Heart right ventricle (tissue), 16 donors: ENCODE data around the gene RANBP6. TPM values are rescaled to one million over a fixed set of nuclear protein-coding genes. Genes with fewer than 3 reads are reported as not detected.
A peak's percentile ranks its signal among the peaks of the same experiment; 100 is the strongest.

ENCODE experiments used
- ATAC-seq, 8 donors: fragments of 200-7000 bp; cut with Tn5 transposase; one replicate each; pipeline ENCODE4 v1.9.1; 2020; ENCODE audit warnings: mild to moderate bottlenecking in 8 of 8, moderate library complexity in 8 of 8, moderate number of reproducible peaks in 1 of 8
- DNase-seq, 2 donors: peaks; one replicate each; pipeline ENCODE4 v3.0.0-alpha.2; 2020
- H3K27ac ChIP-seq, 10 donors: fragments of 200-600 bp; sonication (generic) in 2 of 10; one replicate each; pipeline versions ENCODE4 v1.5.0 to v1.8.0; 2020 to 2022; ENCODE audit warnings: mild to moderate bottlenecking in 3 of 10
- H3K27me3 ChIP-seq, 7 donors: fragments of 200-600 bp; one replicate each; pipeline ENCODE4 v1.8.0; 2021 to 2022; ENCODE audit warnings: mild to moderate bottlenecking in 2 of 7
- H3K36me3 ChIP-seq, 9 donors: fragments of 200-600 bp; sonication (generic) in 1 of 9; one replicate each; pipeline versions ENCODE4 v1.5.0 to v1.8.0; 2020 to 2022; ENCODE audit warnings: mild to moderate bottlenecking in 2 of 9
- H3K4me1 ChIP-seq, 9 donors: fragments of 200-600 bp; sonication (generic) in 1 of 9; one replicate each; pipeline versions ENCODE4 v1.5.0 to v1.8.0; 2020 to 2022; ENCODE audit warnings: mild to moderate bottlenecking in 4 of 9
- H3K4me3 ChIP-seq, 10 donors: fragments of 200-600 bp; sonication (generic) in 2 of 10; one replicate each; pipeline versions ENCODE4 v1.5.0 to v1.8.0; 2020 to 2022; ENCODE audit warnings: mild to moderate bottlenecking in 7 of 10, moderate library complexity in 2 of 10
- H3K9me3 ChIP-seq, 11 donors: fragments of 200-600 bp in 10 of 11; sonication (generic) in 2 of 11; one replicate each; pipeline versions ENCODE4 v1.5.0 to v1.8.0; 2013 to 2022; ENCODE audit warnings: mild to moderate bottlenecking in 2 of 11, control low read depth in 1 of 11, moderate library complexity in 1 of 11
- WGBS, 2 donors: extraction: QIAGEN DNeasy Blood & Tissue Kit; methylation state at CpG; one replicate each; pipeline ENCODE4 v1.1.7; 2013; ENCODE audit warnings: inconsistent platforms in 1 of 2; 5-methylcytosine and 5-hydroxymethylcytosine counted together
- intact Hi-C, 10 donors: fragments of 100-400 bp; cut with DNase I; formaldehyde crosslinking; loops; one replicate each; pipeline versions ENCODE4 v1.11.1 to v1.14.2; 2022
- polyA plus RNA-seq, 2 donors: library from polyadenylated mRNA; stranded (reverse); fragments of 200-250 nt; gene quantifications; one replicate each; pipeline ENCODE4 v1.2.3, GENCODE V29; 2013
- total RNA-seq, 10 donors: library from RNA; stranded (reverse); fragmentation: NEBNext Ultra II Directional in 3 of 10; extraction: Animal tissue kit (Norgen Biotek cat#: 25700) in 3 of 10; gene quantifications; one replicate each; pipeline versions ENCODE4 v1.2.1 to v1.2.4, GENCODE V29; 2021 to 2023
- TF ChIP-seq, protein P1 (sequence below), 9 donors: fragments of 200-600 bp; sonication (generic) in 2 of 9; IDR thresholded peaks; one replicate each; pipeline versions ENCODE4 v1.5.0 to v1.8.0; 2021 to 2022; ENCODE audit warnings: antibody characterized with exemption in 9 of 9, mild to moderate bottlenecking in 5 of 9, moderate library complexity in 1 of 9
- donor health status: Arrhythmogenic right ventricular cardiomyopathy.
- donor health status: ischemic (EF 13 %, LVEDD 7.1; RV severe dilation, severe dysfunction).
- donor health status: healthy with polysubstance abuse.
- donor health status: DM: no; HTN: yes; CAD: no.
- donor health status: DM: no; HTN: no; CAD: no.
- donor health status: ischemic (EF 25% LVEDD 6.9; RV normal size, moderate dysfunction).
- donor health status: ischemic (EF 25% LVEDD 5.7; RV mildly dilated, moderate dysfunction).
- donor health status: healthy.
- donor health status: DM: yes; HTN: yes; CAD: no.
- donor health status: Ischemic cardiomyopathy.
- donor health status: ischemic (EF 35%, LVEDD 5.7; RV mildly dilated, moderate dysfunction).
- donor health status: nonischemic (EF 11% LVEDD 7.7; RV severe dilation, severe dysfunction).
- donor health status: DM: yes; HTN: yes; CAD: no.
- donor health status: PGD.
- donor health status: ischemic (EF 29% LVEDD 5.4; RV normal size, mild dysfunction).
- donor health status: nonischemic (EF 23%, LVEDD 6.1; RV moderate dilation, normal function).

The RANBP6 gene
- total and polyA plus RNA-seq, 12 donors, result 8.7 to 36.2 (median 25.3) TPM

DNA sequence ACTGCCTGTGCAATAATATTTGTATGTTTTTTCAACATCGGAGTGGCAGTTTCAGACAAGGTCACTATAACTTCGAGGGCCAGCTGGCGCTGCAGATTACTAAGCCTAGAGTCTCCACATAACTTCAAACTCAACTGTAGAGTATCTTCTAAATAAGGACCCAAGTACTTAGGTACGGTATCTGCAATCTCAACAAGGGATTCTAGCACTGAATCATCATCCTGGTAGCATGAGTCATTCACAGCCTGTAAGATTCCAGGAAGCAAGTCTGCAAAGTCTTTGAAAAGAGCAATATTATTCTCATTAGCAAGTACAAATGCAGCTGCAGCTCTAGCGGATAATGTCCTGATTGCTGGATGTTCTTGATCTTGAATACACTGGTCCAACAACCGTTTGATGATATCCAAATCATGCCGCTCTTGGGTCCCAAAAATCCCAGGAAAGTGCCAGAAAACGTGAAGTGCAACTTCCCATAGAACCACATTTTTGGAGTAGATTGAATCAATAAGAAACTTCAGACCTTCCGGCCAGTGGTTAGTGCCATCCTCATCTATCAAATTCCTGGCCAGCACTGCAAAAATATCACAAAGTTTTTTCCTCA, 654 bp downstream of the RANBP6 start:
- WGBS, 2 donors, result 16 to 26% methylated on average over 9 of the region's 9 CpGs

GRCh38 chr9:6008169-6008979, 7.0 kb downstream of the RANBP6 start:
- Histone ChIP-seq H3K27me3 (no peaks in the 10 kb centered on the region), H3K4me3 (peak overlapping the region; percentile 68 to 97 (median 84)), H3K36me3 (peaks cover 0 to 41% (median 0%) of the 10 kb centered on the region in 9 donors), H3K27ac (peak overlapping the region; percentile 95 to 99 (median 98)), H3K4me1 (peaks cover 4 to 71% (median 62%) of the 10 kb centered on the region in 9 donors), H3K9me3 (no peaks in the 10 kb centered on the region)
- intact Hi-C loops, result loop anchor here in 1 of 10 donors (10.0 kb wide), 1 partner anchor 54 kb away; no protein-coding TSS in a partner anchor
- ATAC-seq (peak; percentile 91 to 97 (median 94)), DNase-seq (peak; percentile 89 to 98)
- TF ChIP-seq, protein P1, sequence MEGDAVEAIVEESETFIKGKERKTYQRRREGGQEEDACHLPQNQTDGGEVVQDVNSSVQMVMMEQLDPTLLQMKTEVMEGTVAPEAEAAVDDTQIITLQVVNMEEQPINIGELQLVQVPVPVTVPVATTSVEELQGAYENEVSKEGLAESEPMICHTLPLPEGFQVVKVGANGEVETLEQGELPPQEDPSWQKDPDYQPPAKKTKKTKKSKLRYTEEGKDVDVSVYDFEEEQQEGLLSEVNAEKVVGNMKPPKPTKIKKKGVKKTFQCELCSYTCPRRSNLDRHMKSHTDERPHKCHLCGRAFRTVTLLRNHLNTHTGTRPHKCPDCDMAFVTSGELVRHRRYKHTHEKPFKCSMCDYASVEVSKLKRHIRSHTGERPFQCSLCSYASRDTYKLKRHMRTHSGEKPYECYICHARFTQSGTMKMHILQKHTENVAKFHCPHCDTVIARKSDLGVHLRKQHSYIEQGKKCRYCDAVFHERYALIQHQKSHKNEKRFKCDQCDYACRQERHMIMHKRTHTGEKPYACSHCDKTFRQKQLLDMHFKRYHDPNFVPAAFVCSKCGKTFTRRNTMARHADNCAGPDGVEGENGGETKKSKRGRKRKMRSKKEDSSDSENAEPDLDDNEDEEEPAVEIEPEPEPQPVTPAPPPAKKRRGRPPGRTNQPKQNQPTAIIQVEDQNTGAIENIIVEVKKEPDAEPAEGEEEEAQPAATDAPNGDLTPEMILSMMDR (IDR thresholded peaks at IDR 0.05), result no peak
- 1% methylated on average over 30 to 39 of the region's 40 CpGs for WGBS, 2 donors

More for the DNA sequence above, 654 bp downstream of the RANBP6 start:
- Histone ChIP-seq H3K9me3 (no peaks in the 10 kb centered on the region), H3K36me3 (peaks cover 0 to 44% (median 0%) of the 10 kb centered on the region in 9 donors), H3K27me3 (no peaks in the 10 kb centered on the region), H3K4me3 (peak overlapping the region; percentile 61 to 91 (median 73)), H3K27ac (peak overlapping the region in 9 of 10 donors; percentile 77 to 94 (median 82)), H3K4me1 (peaks cover 0 to 50% (median 42%) of the 10 kb centered on the region in 9 donors)
- intact Hi-C loops, result loop anchor here in 1 of 10 donors (5.0 kb wide), 1 partner anchor 67 kb away; no protein-coding TSS in a partner anchor
- DNase-seq (no peak), ATAC-seq (peak in 4 of 8 donors; percentile 3 to 66 (median 42))
- TF ChIP-seq, protein P1 (IDR thresholded peaks at IDR 0.05), result no peak

DNA sequence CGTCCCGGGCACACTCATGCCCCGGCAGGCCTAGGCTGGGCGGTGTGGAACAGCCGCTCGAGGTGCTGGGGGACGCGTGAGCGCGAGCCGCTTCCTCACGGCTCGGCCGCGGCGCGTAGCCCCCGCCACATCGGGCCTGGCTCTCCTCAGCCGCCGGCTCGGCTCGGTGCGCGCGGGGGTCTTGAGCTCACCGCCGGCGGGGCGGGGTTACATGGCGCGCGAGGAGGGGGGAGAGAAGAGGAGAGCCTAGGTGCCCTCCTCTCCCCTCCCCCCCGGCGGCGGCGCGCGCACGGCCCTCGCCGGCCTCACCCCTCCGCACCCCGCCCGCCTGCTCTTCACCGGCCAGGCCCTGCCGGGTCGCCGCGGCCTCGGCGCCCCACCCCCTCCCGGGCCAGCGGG, 7.7 kb downstream of the RANBP6 start:
- 0 to 1% methylated on average over 19 to 39 of the region's 54 CpGs for whole genome bisulfite sequencing, 2 donors
- Histone ChIP-seq H3K36me3 (peaks cover 0 to 35% (median 0%) of the 10 kb centered on the region in 9 donors), H3K9me3 (no peaks in the 10 kb centered on the region), H3K27ac (peak overlapping the region; percentile 95 to 99 (median 98)), H3K27me3 (no peaks in the 10 kb centered on the region), H3K4me1 (peaks cover 4 to 70% (median 60%) of the 10 kb centered on the region in 9 donors), H3K4me3 (peak overlapping the region; percentile 68 to 97 (median 84))
- DNase-seq (peak; percentile 78 to 81), ATAC-seq (peak; percentile 71 to 94 (median 80))
- intact Hi-C loops, result loop anchor here in 1 of 10 donors (10.0 kb wide), 1 partner anchor 53 kb away; no protein-coding TSS in a partner anchor
- TF ChIP-seq, protein P1 (IDR thresholded peaks at IDR 0.05), result no peak
